ENCODE measurements around the gene NAA11. TPM values are rescaled to one million over a fixed set of nuclear protein-coding genes. Genes with fewer than 3 reads are reported as not detected.

NAA11 gene
- total RNA-seq, 2 experiments from 2014 or later: not detected

DNA sequence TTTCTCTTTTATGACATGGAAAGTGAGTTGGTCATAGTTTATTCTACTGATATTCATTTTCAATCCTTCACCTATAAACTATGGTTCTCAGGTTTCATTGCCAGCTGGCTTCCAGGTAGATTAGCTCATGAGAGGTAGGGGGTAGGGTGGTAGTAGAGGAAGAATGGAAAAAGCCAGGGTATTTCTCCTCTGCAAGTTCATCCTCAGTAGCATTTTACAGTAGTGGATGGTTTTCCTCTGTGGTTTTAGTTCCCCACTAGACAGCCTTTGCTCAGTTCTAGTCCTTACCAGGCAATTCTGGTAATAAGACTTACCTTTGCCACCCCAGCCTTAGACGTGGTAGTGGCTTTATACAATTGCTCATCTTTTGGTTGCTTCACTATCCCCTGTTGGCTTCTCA, 8.9 kb upstream of the NAA11 start:
- H3K36me3 Mint-ChIP-seq (ENCODE audit: low read depth): no peaks in the 10 kb centered on the region
- no peak for DNase-seq
- no peak overlapping the region for H3K27ac Mint-ChIP-seq
- H3K27me3 Mint-ChIP-seq: no peaks in the 10 kb centered on the region
- ChIA-PET POLR2A (no interaction called here), CTCF (no interaction called here)
- peaks cover 5% of the 10 kb centered on the region for H3K4me1 Mint-ChIP-seq
- H3K4me3 Mint-ChIP-seq: no peak overlapping the region
- no peaks in the 10 kb centered on the region for H3K9me3 Mint-ChIP-seq

DNA sequence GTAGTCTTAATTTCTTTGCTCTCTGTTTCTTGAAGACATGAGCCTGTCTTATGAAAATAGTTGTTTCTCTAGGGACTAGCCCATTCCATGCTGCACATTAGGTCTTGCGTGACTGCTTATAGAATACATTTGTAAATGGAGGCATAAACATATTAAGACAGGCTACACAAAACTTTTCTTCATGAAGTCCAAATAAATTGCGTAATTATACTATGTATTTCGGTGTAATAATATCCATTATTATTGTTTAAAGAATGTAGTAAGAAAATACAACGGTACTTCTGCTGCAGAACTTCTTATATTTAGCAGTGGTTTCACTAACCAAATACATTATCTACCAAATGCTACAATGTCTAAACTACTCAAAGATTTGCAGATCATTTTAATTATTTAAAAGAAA, 8.5 kb upstream of the NAA11 start:
- ChIA-PET POLR2A (no interaction called here), CTCF (no interaction called here)
- H3K9me3 Mint-ChIP-seq: no peaks in the 10 kb centered on the region
- H3K27me3 Mint-ChIP-seq: no peaks in the 10 kb centered on the region
- no peak overlapping the region for H3K27ac Mint-ChIP-seq
- no peak for DNase-seq
- H3K4me1 Mint-ChIP-seq: peaks cover 5% of the 10 kb centered on the region
- no peaks in the 10 kb centered on the region for H3K36me3 Mint-ChIP-seq (ENCODE audit: low read depth)
- no peak overlapping the region for H3K4me3 Mint-ChIP-seq

DNA sequence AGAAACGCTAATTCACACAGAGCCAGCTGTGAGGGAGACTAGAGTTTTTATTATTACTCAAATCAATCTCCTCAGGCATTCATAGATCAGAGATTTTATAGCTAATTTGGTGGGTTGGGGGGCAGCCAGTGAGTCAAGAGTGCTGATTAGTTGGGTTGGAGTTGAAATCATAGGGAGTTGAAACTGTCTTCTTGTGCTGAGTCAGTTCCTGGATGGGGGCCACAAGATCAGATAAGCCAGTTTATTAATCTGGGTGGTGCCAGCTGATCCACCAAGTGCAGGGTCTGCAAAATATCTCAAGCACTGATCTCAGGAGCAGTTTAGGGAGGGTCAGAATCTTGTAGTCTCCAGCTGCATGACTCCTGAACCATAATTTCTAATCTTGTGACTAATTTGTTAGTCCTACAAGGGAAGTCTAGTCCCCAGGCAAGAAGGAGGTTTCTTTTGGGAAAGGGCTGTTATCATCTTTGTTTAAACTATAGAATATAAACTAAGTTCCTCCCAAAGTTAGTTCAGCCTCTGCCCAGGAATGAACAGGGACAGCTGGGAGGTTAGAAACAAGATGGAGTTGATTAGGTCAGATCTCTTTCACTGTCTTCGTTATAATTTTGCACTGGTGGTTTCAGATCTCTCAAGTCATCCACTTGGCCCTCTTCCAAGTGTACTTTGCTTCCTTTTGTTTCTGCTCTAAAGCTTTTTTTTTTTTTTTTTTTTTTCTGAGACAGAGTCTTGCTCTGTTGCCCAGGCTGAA, 5.4 kb upstream of the NAA11 start:
- peaks cover 5% of the 10 kb centered on the region for H3K4me1 Mint-ChIP-seq
- CTCF ChIA-PET: no interaction called here
- no peaks in the 10 kb centered on the region for H3K9me3 Mint-ChIP-seq
- POLR2A ChIA-PET: no interaction called here
- no peak overlapping the region for H3K4me3 Mint-ChIP-seq
- DNase-seq: no peak
- H3K27me3 Mint-ChIP-seq: no peaks in the 10 kb centered on the region
- H3K36me3 Mint-ChIP-seq (ENCODE audit: low read depth): no peaks in the 10 kb centered on the region
- H3K27ac Mint-ChIP-seq: no peak overlapping the region

DNA sequence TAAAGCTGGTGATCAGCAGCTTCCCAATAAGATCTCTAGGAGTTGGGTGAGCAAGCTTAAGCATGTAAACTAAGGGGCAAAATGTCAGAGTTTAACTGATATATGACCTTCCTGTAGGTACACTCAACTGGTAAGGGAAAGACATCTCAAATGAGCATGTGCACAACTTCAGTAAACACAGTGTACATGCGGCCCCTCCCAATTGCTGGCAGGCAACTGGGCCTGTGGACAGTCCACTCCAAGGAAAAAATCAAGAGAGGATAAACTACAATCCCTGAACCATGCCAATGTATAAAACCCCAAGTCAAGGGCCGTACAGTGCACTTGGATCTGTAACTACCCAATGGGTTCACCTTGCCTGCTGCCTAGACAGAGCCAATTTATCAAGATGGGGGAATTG, 4.9 kb upstream of the NAA11 start:
- H3K36me3 Mint-ChIP-seq (ENCODE audit: low read depth): no peaks in the 10 kb centered on the region
- no peaks in the 10 kb centered on the region for H3K27me3 Mint-ChIP-seq
- peaks cover 5% of the 10 kb centered on the region for H3K4me1 Mint-ChIP-seq
- ChIA-PET POLR2A (no interaction called here), CTCF (no interaction called here)
- no peak overlapping the region for H3K27ac Mint-ChIP-seq
- no peak overlapping the region for H3K4me3 Mint-ChIP-seq
- no peaks in the 10 kb centered on the region for H3K9me3 Mint-ChIP-seq
- DNase-seq: no peak

DNA sequence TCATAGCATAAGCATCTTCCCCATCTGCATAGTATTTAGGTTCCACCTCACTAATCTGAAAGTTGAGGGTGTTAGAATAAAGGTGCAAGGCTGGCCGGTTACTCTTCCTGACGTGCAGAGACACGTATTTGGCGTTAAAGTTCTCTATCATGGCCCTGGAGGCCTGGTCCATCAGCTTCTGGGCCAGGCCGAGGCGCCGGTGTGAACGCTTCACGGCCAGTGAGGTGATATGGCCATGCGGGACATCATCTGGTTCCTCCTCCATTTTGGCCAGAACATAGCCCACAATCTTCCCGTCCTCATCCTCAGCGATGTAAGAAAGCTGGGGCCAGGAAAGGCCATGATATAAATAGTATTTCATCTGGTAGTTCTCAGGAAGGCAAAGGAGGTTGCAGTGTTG, 425 bp downstream of the NAA11 start:
- H3K36me3 Mint-ChIP-seq (ENCODE audit: low read depth): no peaks in the 10 kb centered on the region
- no peaks in the 10 kb centered on the region for H3K9me3 Mint-ChIP-seq
- H3K27ac Mint-ChIP-seq: no peak overlapping the region
- H3K27me3 Mint-ChIP-seq: no peaks in the 10 kb centered on the region
- ChIA-PET POLR2A (no interaction called here), CTCF (no interaction called here)
- DNase-seq: no peak
- no peak overlapping the region for H3K4me3 Mint-ChIP-seq
- H3K4me1 Mint-ChIP-seq: no peaks in the 10 kb centered on the region

DNA sequence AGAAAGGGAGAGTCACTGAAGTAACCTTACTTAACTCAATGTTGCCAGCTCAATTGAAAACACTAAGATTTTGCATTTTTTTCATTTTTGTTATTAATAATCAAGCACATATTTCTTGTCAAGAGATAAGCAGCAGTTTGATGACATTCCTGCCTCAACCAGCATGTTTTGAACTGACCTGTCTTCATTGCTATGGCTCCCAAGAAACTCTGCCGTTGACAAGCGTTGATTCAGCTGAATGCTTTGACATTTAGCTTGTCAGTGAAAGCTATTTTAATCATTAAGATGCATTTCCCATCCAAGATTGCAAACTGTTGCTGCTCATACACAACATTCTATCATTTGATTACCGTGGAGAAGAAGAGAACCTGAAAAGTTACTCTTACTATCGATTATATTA, 5.9 kb downstream of the NAA11 start:
- Mint-ChIP-seq H3K4me3 (no peak overlapping the region), H3K27ac (no peak overlapping the region), H3K27me3 (no peaks in the 10 kb centered on the region), H3K4me1 (no peaks in the 10 kb centered on the region), H3K9me3 (no peaks in the 10 kb centered on the region), H3K36me3 (ENCODE audit: low read depth) (no peaks in the 10 kb centered on the region)
- ChIA-PET POLR2A (no interaction called here), CTCF (no interaction called here)
- no peak for DNase-seq

DNA sequence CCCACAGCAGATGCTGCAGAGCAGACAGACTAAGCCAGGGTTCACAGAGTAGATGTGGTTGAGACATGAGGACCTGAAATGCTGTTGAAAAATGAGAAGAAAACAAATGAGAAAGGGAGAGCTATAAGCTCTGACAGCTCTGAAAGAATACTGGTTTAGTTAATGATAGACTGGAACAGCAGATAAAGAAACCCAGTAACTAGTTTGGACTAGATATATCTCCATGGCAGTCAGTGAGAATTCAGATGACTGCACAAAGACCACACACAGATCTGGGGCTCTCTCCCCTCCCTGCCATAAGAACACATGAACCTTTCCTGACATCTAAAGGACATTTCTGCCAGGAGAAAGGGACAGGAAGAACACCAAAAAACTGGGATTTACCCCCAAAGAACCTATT, 8.2 kb downstream of the NAA11 start:
- H3K36me3 Mint-ChIP-seq (ENCODE audit: low read depth): no peaks in the 10 kb centered on the region
- no peak for DNase-seq
- H3K4me1 Mint-ChIP-seq: no peaks in the 10 kb centered on the region
- no peak overlapping the region for H3K4me3 Mint-ChIP-seq
- H3K9me3 Mint-ChIP-seq: no peaks in the 10 kb centered on the region
- ChIA-PET POLR2A (no interaction called here), CTCF (no interaction called here)
- no peak overlapping the region for H3K27ac Mint-ChIP-seq
- H3K27me3 Mint-ChIP-seq: no peaks in the 10 kb centered on the region

DNA sequence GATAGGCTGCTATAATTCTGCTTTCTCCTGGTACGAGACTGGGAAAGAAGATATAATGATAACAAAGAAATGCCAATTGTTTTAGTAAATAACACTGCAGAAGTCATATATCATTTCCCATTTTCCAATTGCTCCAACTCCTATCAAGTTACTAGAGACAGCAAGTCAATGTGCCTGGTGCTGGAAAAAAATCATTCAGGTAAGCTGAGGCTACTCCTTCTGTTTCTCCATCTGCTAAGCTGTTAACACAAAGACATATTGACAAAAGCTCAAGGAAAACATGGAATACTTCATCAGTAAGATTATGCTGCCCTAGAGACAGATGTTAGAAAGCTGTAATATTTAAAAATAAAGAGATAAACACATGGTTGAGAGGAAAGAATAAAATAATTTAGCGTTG, 10.0 kb downstream of the NAA11 start:
- ChIA-PET CTCF (no interaction called here), POLR2A (no interaction called here)
- Mint-ChIP-seq H3K36me3 (ENCODE audit: low read depth) (no peaks in the 10 kb centered on the region), H3K27ac (no peak overlapping the region), H3K27me3 (no peaks in the 10 kb centered on the region), H3K4me1 (no peaks in the 10 kb centered on the region), H3K4me3 (no peak overlapping the region), H3K9me3 (no peaks in the 10 kb centered on the region)
- no peak for DNase-seq

DNA sequence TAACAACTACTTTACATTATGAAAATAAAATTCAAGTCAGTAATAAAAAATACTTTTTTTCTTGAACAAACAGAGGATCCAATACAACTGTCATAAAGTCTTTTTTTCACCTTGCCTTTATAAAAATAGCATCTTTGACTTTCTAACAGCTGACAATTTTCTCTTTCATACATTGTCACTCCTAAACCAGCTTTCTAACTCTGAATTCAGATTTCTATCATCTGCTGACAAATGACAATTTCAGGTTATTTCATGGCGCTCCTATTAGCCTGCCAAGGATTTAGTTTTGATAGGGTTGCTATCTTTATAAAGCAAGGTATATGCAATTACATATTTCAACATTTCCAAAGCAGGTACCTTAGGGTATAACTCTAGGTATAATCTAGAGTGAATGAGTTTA, 14.6 kb downstream of the NAA11 start:
- DNase-seq: no peak
- ChIA-PET POLR2A (no interaction called here), CTCF (no interaction called here)
- H3K4me1 Mint-ChIP-seq: no peaks in the 10 kb centered on the region
- H3K9me3 Mint-ChIP-seq: no peaks in the 10 kb centered on the region
- no peak overlapping the region for H3K27ac Mint-ChIP-seq
- H3K4me3 Mint-ChIP-seq: no peak overlapping the region
- H3K27me3 Mint-ChIP-seq: no peaks in the 10 kb centered on the region
- no peaks in the 10 kb centered on the region for H3K36me3 Mint-ChIP-seq (ENCODE audit: low read depth)

DNA sequence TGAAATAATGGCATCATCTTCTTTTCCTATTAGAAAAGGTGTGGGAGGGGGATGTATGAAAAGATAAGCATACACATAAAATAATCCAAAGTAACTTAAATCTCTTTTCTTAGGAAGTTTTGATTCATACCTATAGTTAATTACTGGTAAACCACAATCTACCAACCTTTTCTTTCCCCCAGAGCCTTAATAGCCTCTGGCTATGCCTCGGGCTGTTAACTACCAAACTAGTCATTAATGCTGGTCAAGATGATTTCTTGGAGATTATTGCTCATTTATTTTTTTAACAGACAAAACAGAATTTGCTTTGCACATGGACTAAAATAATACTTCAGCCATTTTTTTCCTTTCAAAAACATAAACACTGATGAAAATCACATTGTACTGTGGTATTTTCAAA, 16.9 kb downstream of the NAA11 start:
- no peak overlapping the region for H3K4me3 Mint-ChIP-seq
- CTCF ChIA-PET: no interaction called here

DNA sequence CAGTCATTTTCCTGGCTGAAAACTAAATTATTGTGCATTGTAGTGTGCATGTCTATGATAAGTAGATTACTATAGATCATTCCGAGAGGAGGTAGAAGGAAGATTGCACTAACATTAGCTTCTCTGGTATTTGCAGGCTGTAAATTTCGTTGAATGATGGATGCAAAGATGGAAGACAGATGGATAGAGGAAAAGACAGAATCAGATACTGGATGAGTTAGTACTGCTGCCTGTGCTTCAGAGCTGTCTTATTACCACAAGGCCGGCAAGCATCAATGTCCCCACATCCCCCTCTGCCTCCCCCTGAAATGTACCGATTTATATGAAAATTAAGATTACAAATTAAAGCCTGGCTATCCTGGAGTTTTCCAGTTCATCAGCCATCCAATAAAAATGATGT, 17.7 kb downstream of the NAA11 start:
- no peak overlapping the region for H3K27ac Mint-ChIP-seq
- no peaks in the 10 kb centered on the region for H3K36me3 Mint-ChIP-seq (ENCODE audit: low read depth)
- H3K27me3 Mint-ChIP-seq: no peaks in the 10 kb centered on the region
- H3K4me3 Mint-ChIP-seq: no peak overlapping the region
- DNase-seq: no peak
- no peaks in the 10 kb centered on the region for H3K4me1 Mint-ChIP-seq
- no peaks in the 10 kb centered on the region for H3K9me3 Mint-ChIP-seq
- ChIA-PET POLR2A (no interaction called here), CTCF (no interaction called here)

More for the DNA sequence above, 16.9 kb downstream of the NAA11 start:
- H3K27me3 Mint-ChIP-seq: no peaks in the 10 kb centered on the region
- no peaks in the 10 kb centered on the region for H3K36me3 Mint-ChIP-seq (ENCODE audit: low read depth)
- no peak overlapping the region for H3K27ac Mint-ChIP-seq
- DNase-seq: no peak
- H3K9me3 Mint-ChIP-seq: no peaks in the 10 kb centered on the region
- H3K4me1 Mint-ChIP-seq: no peaks in the 10 kb centered on the region
- POLR2A ChIA-PET: no interaction called here

DNA sequence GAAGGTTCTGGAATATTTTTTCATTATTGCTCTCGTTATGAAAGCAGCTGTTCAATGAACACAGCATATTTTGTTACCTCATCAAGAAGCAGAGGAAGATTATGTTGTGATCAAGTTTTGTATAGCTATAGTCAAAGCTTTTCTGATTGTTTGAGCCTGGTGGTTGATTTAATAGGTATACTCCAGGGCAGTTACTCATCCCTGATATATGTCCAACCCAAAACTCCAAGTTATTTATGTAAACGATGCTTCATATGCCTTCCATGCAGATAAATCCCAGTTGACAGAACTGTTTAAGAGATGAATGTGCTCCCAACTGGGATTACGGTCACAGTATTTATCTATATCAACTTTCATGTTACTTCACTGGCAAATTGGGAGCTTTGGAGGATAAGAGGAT, 19.1 kb downstream of the NAA11 start:
- no peak overlapping the region for H3K27ac Mint-ChIP-seq
- H3K9me3 Mint-ChIP-seq: no peaks in the 10 kb centered on the region
- H3K4me3 Mint-ChIP-seq: no peak overlapping the region
- CTCF ChIA-PET: no interaction called here
- H3K4me1 Mint-ChIP-seq: no peaks in the 10 kb centered on the region
- H3K36me3 Mint-ChIP-seq (ENCODE audit: low read depth): no peaks in the 10 kb centered on the region
- POLR2A ChIA-PET: no interaction called here
- no peak for DNase-seq
- no peaks in the 10 kb centered on the region for H3K27me3 Mint-ChIP-seq

DNA sequence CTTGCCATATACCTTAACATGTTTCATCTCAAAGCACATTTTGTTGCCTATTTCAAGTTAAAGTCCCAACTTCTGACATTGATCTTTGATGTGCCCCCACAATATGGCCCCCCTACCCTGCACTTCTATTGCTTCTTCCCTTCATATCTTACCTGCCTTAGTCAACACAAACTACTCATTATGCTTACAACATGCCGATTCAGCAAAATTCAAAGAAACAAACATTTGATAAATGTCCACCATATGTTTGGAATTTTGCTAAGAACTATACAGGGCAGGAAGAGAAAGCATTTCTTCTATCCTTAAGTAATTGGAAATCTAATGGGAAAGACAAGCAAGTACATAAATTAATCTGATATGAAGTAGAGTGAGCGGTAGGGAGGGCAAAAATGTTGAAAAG, 25.6 kb downstream of the NAA11 start:
- Mint-ChIP-seq H3K4me3 (no peak overlapping the region), H3K36me3 (ENCODE audit: low read depth) (no peaks in the 10 kb centered on the region), H3K4me1 (no peaks in the 10 kb centered on the region), H3K27me3 (no peaks in the 10 kb centered on the region), H3K27ac (no peak overlapping the region), H3K9me3 (no peaks in the 10 kb centered on the region)
- no peak for DNase-seq
- POLR2A ChIA-PET: no interaction called here
- CTCF ChIA-PET: no interaction called here

DNA sequence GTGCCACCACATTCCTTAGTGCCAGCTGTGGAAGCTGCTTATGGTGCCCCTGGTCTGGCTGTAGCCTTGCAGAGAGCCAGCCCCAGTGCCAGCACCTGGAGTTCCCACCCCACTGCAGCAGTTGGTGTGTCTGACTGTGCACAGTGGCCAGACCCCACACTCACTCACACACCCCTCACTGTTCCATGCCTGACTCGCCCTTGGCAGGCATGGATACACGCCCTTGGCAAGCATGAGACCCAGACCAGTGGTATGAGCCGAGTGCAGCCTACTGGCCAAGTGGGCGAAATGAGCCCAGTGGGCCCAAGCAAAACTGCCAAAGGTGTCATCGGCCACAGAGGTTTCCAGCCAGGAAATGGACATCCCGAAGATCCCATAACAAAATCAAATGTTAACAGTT, 27.4 kb downstream of the NAA11 start:
- no peak overlapping the region for H3K4me3 Mint-ChIP-seq
- no peaks in the 10 kb centered on the region for H3K9me3 Mint-ChIP-seq
- no peak overlapping the region for H3K27ac Mint-ChIP-seq
- H3K36me3 Mint-ChIP-seq (ENCODE audit: low read depth): no peaks in the 10 kb centered on the region
- ChIA-PET CTCF (no interaction called here), POLR2A (no interaction called here)
- no peaks in the 10 kb centered on the region for H3K4me1 Mint-ChIP-seq
- H3K27me3 Mint-ChIP-seq: no peaks in the 10 kb centered on the region
- DNase-seq: no peak

DNA sequence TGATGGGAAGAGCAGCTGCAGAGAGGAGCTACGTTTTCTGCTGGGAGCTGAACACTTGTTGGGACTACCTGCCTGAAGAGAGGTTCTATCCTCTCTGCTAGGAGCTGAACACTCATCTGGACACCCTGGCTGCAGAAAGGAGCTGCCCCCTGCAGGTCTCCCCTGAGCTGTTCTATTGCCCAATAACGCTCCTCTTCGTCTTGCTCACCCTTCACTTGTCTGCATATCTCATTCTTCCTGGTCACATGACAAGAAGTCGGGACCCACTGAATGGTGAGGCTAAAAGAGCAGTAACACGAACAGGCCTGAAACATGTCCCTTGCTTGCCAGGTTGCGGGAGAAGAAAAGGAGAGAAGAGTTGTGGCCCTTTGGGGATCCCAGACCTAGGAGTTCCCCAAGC, 27.8 kb downstream of the NAA11 start:
- no peaks in the 10 kb centered on the region for H3K27me3 Mint-ChIP-seq
- no peak for DNase-seq
- ChIA-PET POLR2A (no interaction called here), CTCF (no interaction called here)
- H3K4me1 Mint-ChIP-seq: no peaks in the 10 kb centered on the region
- no peak overlapping the region for H3K27ac Mint-ChIP-seq
- H3K9me3 Mint-ChIP-seq: no peaks in the 10 kb centered on the region
- H3K4me3 Mint-ChIP-seq: no peak overlapping the region
- no peaks in the 10 kb centered on the region for H3K36me3 Mint-ChIP-seq (ENCODE audit: low read depth)

All from activated CD4-positive, alpha-beta memory T cell treated with anti-CD3 and anti-CD28 coated beads, Interleukin-2, amount 10 ng/mL, durations not matched to agents 7 days and 5 days (primary cell).